K562 (cell line): Measurements from ENCODE around the gene SLC25A29. TPM values are rescaled to one million over a fixed set of nuclear protein-coding genes. Genes with fewer than 3 reads are reported as not detected.

Experiments
- ATAC-seq: fragments of 200-7000 bp; cut with Tn5 transposase; 3 replicates; pipeline ENCODE4 v1.9.1; 2020; ENCODE audit warnings: moderate library complexity
- BruUV-seq: library from RNA; stranded (reverse); fragments of 400-500 nt; replicated peaks from 2 replicates; lab custom pipeline; 2021; lab: Mats Ljungman, UMichigan
- CTCF ChIA-PET: fragments of 300-600 bp; formaldehyde crosslinking; extraction: SDS; loops from one replicate; lab custom pipeline; 2021; ENCODE audit warnings: low intra/inter-chr PET ratio; lab: Yijun Ruan, JAX
- POLR2A ChIA-PET: fragments of 300-600, 350-650 bp; sonication (Branson Sonifier 250); formaldehyde crosslinking; extraction: SDS; loops from one replicate; lab custom pipeline; 2021; ENCODE audit warnings: antibody characterized with exemption, inconsistent platforms; lab: Yijun Ruan, JAX
- DNase-seq, 4 experiments: peaks; one replicate each; pipeline versions ENCODE4 v3.0.0 to v3.0.0-alpha.2; 2011 to 2018; ENCODE audit warnings: low spot score in 3 of 4, mixed read lengths in 3 of 4; ENCODE audit errors: extremely low read depth in 1 of 4
- FAIRE-seq: peaks from 2 replicates; lab custom pipeline; 2011; peaks lifted over from hg19 to GRCh38; lab: Jason Lieb, UNC
- H2AFZ ChIP-seq: 2 replicates; pipeline ENCODE4 v1.6.0; 2011; ENCODE audit warnings: low read depth, low read length, control low read depth, inconsistent platforms
- H3K27ac ChIP-seq: fragments of 200-600 bp; 3 replicates; pipeline ENCODE4 v1.8.0; 2011; ENCODE audit warnings: low read depth, mild to moderate bottlenecking, control low read depth, inconsistent platforms, low read length, moderate library complexity, mixed read lengths; ENCODE audit errors: extremely low read depth
- H3K27me3 ChIP-seq, 2 experiments: fragments of 300-600 bp in 1 of 2; 2 replicates in 1 of 2; 3 replicates in 1 of 2; pipeline versions ENCODE4 v1.6.0 to v1.8.0; 2011; ENCODE audit warnings: inconsistent platforms in 2 of 2, low read length in 2 of 2, mild to moderate bottlenecking in 1 of 2, mixed read lengths in 1 of 2, moderate library complexity in 1 of 2; ENCODE audit not compliant: control insufficient read depth in 2 of 2, insufficient read depth in 2 of 2
- H3K36me3 ChIP-seq: fragments of 300-600 bp; 3 replicates; pipeline ENCODE4 v1.8.0; 2011; ENCODE audit warnings: mild to moderate bottlenecking, low read length, inconsistent platforms; ENCODE audit not compliant: control insufficient read depth, insufficient read depth
- H3K4me1 ChIP-seq, 2 experiments: fragments of 200-600 bp in 1 of 2; replicated peaks in 1 of 2; 2 replicates in 1 of 2; 3 replicates in 1 of 2; pipeline versions ENCODE4 v1.5.1 to v1.8.0; 2011; ENCODE audit warnings: inconsistent platforms in 2 of 2, low read length in 2 of 2, mild to moderate bottlenecking in 1 of 2, mixed read lengths in 1 of 2, moderate library complexity in 1 of 2; ENCODE audit not compliant: control insufficient read depth in 2 of 2, insufficient read depth in 2 of 2
- H3K4me2 ChIP-seq: 2 replicates; pipeline ENCODE4 v1.6.1; 2011; ENCODE audit warnings: low read length, control low read depth, inconsistent platforms, mixed read lengths; ENCODE audit not compliant: insufficient read depth
- H3K4me3 ChIP-seq: fragments of 200-600 bp; sonication (generic), shearing (Covaris generic); 2 replicates; pipeline ENCODE4 v1.5.1; 2016; ENCODE audit warnings: control low read depth, inconsistent platforms
- H3K79me2 ChIP-seq: fragments of 200-600 bp; 3 replicates; pipeline ENCODE4 v1.8.0; 2011; ENCODE audit warnings: low read length, inconsistent platforms; ENCODE audit not compliant: control insufficient read depth, insufficient read depth
- H3K9ac ChIP-seq, 2 experiments: 2 replicates each; pipeline versions ENCODE4 v1.6.0 to v1.6.1; 2011; ENCODE audit warnings: low read depth in 2 of 2, low read length in 2 of 2, control low read depth in 1 of 2, inconsistent platforms in 1 of 2, mild to moderate bottlenecking in 1 of 2, mixed read lengths in 1 of 2; ENCODE audit not compliant: insufficient read depth in 1 of 2
- H3K9me1 ChIP-seq: one replicate; pipeline ENCODE4 v1.6.0; 2011; ENCODE audit warnings: inconsistent platforms, mild to moderate bottlenecking, low read length, moderate library complexity; ENCODE audit not compliant: control insufficient read depth, insufficient read depth
- H3K9me3 ChIP-seq: replicated peaks from 2 replicates; pipeline ENCODE4 v1.5.1; 2011; ENCODE audit warnings: low read depth, low read length, inconsistent platforms; ENCODE audit not compliant: control insufficient read depth, insufficient read depth
- H4K20me1 ChIP-seq: replicated peaks from 2 replicates; pipeline ENCODE4 v1.6.1; 2011; ENCODE audit warnings: low read length, inconsistent platforms, mixed read lengths; ENCODE audit not compliant: control insufficient read depth, insufficient read depth
- CLOCK ChIP-seq: fragments of 250-450 bp; sonication (Bioruptor Pico); IDR thresholded peaks from 2 replicates; pipeline ENCODE4 v1.4.0; 2020; ENCODE audit warnings: mild to moderate bottlenecking, moderate library complexity, borderline replicate concordance
- DNMT1 ChIP-seq: fragments of 450-650 bp; IDR thresholded peaks from 2 replicates; pipeline ENCODE4 v1.6.1; 2016; ENCODE audit warnings: antibody characterized with exemption, mild to moderate bottlenecking
- E2F5 ChIP-seq: sonication (generic); formaldehyde crosslinking; IDR thresholded peaks from 2 replicates; pipeline ENCODE4 v1.8.0; 2022; ENCODE audit warnings: mild to moderate bottlenecking, missing genetic modification reagents
- HEY1 ChIP-seq: fragments of 250-450 bp; sonication (Bioruptor Pico); IDR thresholded peaks from 2 replicates; pipeline ENCODE4 v1.5.0; 2020; ENCODE audit warnings: mild to moderate bottlenecking, moderate library complexity, borderline replicate concordance
- RBM17 ChIP-seq: fragments of 200-400 bp; formaldehyde crosslinking; IDR thresholded peaks from 2 replicates; pipeline ENCODE4 v1.6.1; 2017; ENCODE audit warnings: low read depth, mild to moderate bottlenecking, low read length, borderline replicate concordance
- SAP30 ChIP-seq: fragments of 200-600 bp; sonication (generic); IDR thresholded peaks from 2 replicates; pipeline ENCODE4 v1.6.1; 2012; ENCODE audit warnings: borderline replicate concordance, low read depth, mild to moderate bottlenecking, moderate library complexity, low read length, control low read depth, inconsistent platforms; ENCODE audit not compliant: insufficient read depth, poor library complexity, severe bottlenecking
- XRCC3 ChIP-seq: fragments of 450-650 bp; IDR thresholded peaks from 2 replicates; pipeline ENCODE4 v1.6.1; 2017; ENCODE audit warnings: mild to moderate bottlenecking, moderate library complexity
- ZKSCAN8 ChIP-seq: fragments of 200-800 bp; sonication (Bioruptor generic); IDR thresholded peaks from 2 replicates; pipeline ENCODE4 v1.6.1; 2016; ENCODE audit warnings: missing genetic modification characterization, missing compliant biosample characterization
- ZNF143 ChIP-seq: sonication (generic); formaldehyde crosslinking; IDR thresholded peaks from 2 replicates; pipeline ENCODE4 v1.9.0; 2022; ENCODE audit warnings: mild to moderate bottlenecking, missing genetic modification reagents
- WGBS: fragments of 100-300 bp; shearing (Covaris generic); methylation state at CpG from one replicate; pipeline ENCODE4 v1.1.6; 2016; ENCODE audit warnings: low coverage, mixed read lengths; ENCODE audit not compliant: insufficient coverage; ENCODE audit errors: missing lambda C conversion rate; 5-methylcytosine and 5-hydroxymethylcytosine counted together
- in situ Hi-C: fragments of 300-500 bp; cut with MboI; formaldehyde crosslinking; loops from 4 replicates; pipeline ENCODE4 v1.15.0; 2018; ENCODE audit warnings: inconsistent platforms, mixed read lengths
- intact Hi-C: fragments of 100-400 bp; cut with micrococcal nuclease; formaldehyde crosslinking; loops from 2 replicates; pipeline ENCODE4 v1.14.2; 2022
- polyA plus RNA-seq, 8 experiments: library from polyadenylated mRNA; depleted of rRNA in 4 of 8; stranded (reverse) in 5 of 8; unstranded in 3 of 8; fragments of >200 nt; fragmentation: Nextera tagmentation in 2 of 8; fragmentation: Illumina TruSeq in 1 of 8; extraction: Ambion mirVana in 2 of 8; extraction: Trizol in 1 of 8; gene quantifications; 2 replicates each; pipeline versions ENCODE4 v1.2.1 to v1.2.3, GENCODE V29; 2011 to 2014; ENCODE audit warnings: inconsistent platforms in 1 of 8, missing spikeins in 1 of 8
- total RNA-seq, 7 experiments: library from RNA; depleted of rRNA in 6 of 7; stranded (reverse); fragments of >200 nt in 6 of 7; fragmentation: Illumina TruSeq in 2 of 7; extraction: Trizol in 2 of 7; gene quantifications; 2 replicates each; pipeline versions ENCODE4 v1.2.1 to v1.2.3, GENCODE V29; 2011 to 2021; ENCODE audit warnings: low replicate concordance in 1 of 7

The SLC25A29 gene
- total and polyA plus RNA-seq, 9 of the 15 experiments (the other 6 are each of a cell fraction or from before 2014, with no cell fraction given): 0.07 to 17.5 (median 4.8) TPM

- H2AFZ ChIP-seq: no peak overlapping the region
- in situ Hi-C loops: no loop called here
- POLR2A ChIA-PET: interaction anchor here (0.6 to 5.7 kb wide), 4 partner anchors 8 to 343 kb away, joined by 3 to 29 read pairs (median 4); partner anchors contain the start of gene SLC25A47
- peaks cover 16% of the 10 kb centered on the region; the same call in 2 of the 3 replicates for H3K36me3 ChIP-seq
- H3K9ac ChIP-seq: no peak overlapping the region
- BruUV-seq: no TSS peak
- H3K9me3 ChIP-seq: no peaks in the 10 kb centered on the region
- H3K4me1 ChIP-seq: peaks cover 0 to 42% of the 10 kb centered on the region in 2 experiments; a peak in 2 of 5 replicates
- no peaks in the 10 kb centered on the region for H3K27me3 ChIP-seq
- TF ChIP-seq E2F5 (CRISPR knock-in tag) (no peak), CLOCK (CRISPR knock-in tag) (no peak), ZKSCAN8 (no peak), RBM17 (no peak), DNMT1 (no peak), ZNF143 (no peak), XRCC3 (no peak), SAP30 (no peak), HEY1 (CRISPR knock-in tag) (no peak)
- TF ChIP-seq, all 486 proteins: peak for 0
- ATAC-seq (no peak), FAIRE-seq (no peak), DNase-seq (no peak)
- Histone ChIP-seq H3K4me2 (no peak overlapping the region), H4K20me1 (peaks cover 9% of the 10 kb centered on the region; the same call in 1 of the 2 replicates), H3K4me3 (no peak overlapping the region), H3K27ac (no peak overlapping the region), H3K79me2 (no peaks in the 10 kb centered on the region), H3K9me1 (no peaks in the 10 kb centered on the region)
- intact Hi-C loops: no loop called here
- CTCF ChIA-PET: no interaction called here
- WGBS: 40% methylated on average over 5 of the region's 11 CpGs
These were observed 23.7 kb upstream of the SLC25A29 start for GRCh38 chr14:100330007-100330344.
